HG03439 (cell line): ENCODE measurements around the gene MRNIP.

Experiments
- ATAC-seq: cut with Tn5 transposase; IDR thresholded peaks from one replicate; pipeline ENCODE4 v1.9.1; 2021; ENCODE audit warnings: mild to moderate bottlenecking, moderate library complexity; ENCODE audit not compliant: unreplicated experiment

Gene MRNIP

DNA sequence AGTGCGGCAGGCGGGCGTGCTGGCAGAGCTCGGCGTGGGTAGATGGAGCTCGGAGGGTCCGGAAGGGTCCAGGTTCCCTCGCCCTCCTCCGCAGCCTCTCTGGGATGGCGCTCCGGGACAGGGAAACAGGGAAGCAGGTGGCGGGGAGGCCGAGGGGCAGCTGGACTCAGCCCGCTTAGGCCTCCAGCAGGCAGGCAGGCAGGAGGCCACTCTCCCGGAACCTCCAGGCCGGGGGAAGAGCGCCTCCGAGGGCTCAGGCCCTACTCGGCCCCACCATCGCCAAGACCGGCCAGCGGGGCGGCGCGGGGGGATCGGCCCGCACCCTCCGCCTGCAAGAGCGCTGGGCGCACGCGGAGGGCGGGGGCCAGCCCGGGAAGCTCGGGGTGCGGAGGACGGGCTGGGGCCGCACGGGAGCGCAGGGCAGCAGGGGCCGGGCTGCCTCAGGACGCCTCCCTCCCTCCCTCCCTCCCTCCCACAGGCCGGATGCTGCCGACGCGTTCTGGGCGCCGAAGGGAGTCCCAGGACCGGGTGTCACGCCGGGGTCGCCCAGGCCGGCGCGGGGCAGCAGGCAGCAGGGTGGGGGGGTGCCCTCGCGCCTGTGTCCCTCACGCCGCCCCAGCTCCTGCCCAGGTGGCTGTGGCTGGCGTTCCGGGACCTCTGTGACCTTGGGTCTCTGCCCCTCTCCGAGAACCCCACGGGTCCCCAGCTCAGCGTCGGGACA is 52.9 kb downstream of the MRNIP start:
- ATAC-seq, result peak; percentile 18

GRCh38 chr5:179805070-179805528 is 53.5 kb downstream of the MRNIP start:
- no peak for ATAC-seq

GRCh38 chr5:179804555-179804947 is 54.1 kb downstream of the MRNIP start:
- no peak for ATAC-seq

DNA sequence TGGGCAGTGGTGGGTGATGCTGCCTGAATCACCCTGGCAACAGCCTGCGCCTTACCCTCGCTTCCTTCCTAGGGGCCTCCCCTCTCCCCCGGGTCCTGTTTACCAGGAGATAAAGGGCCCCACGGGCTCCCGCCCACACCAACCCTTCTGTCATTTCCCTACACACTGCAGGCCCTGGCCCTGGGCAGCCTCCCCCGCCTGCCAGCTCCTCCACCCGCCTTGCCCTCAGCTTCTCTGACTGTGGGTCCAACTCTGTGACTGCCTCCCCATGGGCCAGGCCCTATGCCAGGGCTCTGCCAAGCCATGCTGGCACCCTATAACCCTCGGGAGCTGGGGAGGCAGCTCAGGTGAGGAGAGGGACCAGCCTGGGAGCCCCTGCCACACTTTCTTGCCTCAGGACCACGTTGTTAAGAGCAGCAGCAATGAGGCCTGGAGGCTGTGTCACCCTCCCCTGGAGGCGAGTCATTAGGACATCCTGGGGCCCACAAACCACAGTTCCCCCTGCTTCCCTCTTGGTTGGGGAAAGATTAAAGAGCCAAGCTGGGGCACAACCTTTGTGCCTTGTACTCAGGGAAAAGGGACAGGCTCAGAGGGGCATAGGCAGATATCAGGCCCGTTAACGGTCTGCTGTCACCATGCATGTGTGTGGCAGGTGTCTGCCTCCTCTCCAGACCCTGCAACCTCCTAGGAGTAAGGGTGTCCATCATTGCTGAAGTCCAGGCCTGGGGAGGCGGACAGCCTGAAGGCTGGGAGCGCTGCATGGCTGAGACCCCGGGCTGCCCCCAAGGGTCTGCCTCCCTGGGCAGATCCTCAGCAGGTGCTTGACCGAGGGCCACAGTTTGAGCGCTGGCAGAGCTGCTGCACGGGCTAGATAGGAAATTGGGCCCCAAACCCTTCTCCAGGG is 54.7 kb downstream of the MRNIP start:
- ATAC-seq, result no peak

GRCh38 chr5:179802950-179803562 is 55.6 kb downstream of the MRNIP start:
- no peak for ATAC-seq

- ATAC-seq, result no peak
Measured at GRCh38 chr5:179802207-179802883, 56.3 kb downstream of the MRNIP start.

DNA sequence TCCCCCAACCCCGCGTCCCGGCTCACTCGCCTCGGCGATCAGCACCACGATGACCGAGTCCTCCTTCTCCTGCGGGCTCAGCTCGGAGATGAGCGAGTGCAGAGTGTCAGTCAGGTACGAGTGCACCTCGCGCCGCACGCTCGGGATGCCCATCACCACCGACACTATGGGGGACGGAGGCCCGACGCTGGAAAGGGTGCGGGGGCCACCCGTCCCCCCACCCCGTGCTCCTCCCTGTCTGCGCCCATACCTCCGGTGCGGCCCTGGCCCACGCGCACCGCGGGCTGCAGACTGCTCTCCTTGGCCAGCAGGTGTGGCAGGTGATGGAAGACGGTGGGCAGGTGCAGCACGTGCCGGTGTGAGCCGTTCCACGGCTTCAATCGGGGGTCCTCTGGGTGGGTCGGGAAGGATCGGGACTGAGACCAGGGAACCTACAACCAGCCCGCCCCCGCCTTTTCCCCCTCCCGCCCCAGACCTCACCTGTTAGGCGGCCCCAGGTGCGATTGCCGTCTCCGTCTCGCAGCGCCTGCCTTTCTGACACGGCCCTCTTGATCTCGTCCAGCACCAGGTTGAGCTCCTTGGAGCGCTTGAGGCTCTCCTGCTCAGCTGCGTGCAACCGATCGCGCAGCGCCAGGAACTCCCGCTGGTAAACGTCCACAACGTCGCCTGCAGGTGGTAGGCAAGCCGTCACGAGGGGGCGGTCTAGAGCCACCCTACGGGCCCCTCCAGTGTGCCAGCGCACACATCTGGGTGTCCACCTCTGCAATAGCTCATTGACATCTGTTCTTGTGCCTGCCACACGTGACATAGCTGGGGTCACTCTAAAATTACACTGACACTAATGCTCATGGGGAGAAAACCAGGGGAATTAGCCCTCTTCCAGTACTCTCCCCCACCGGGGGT is 57.1 kb downstream of the MRNIP start:
- ATAC-seq, result peak; percentile 42

DNA sequence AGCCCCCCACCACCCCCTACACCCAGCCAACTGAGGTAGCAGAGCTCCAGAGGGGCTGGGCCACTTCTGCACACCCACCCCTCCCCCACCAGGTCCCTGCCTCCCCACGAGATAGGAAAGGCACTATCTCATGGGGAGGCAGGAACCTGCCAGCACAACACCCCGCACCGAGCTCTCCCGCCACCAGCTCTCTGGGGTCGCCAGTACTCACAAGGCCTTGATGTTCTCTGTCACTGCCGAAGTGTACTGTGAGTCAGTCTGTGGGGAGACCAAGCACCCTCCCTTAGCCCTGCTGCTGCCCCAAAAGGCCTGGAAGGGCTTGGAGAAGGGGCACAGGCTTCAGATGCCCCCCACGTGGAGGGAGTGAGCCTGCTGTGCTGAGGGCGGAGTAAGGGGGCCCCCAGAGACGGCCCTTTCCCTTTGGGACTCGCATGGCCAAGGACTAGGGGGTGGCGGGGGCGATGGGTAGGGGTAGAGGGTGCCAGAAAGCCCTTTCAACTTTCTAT is 57.9 kb downstream of the MRNIP start:
- no peak for ATAC-seq

DNA sequence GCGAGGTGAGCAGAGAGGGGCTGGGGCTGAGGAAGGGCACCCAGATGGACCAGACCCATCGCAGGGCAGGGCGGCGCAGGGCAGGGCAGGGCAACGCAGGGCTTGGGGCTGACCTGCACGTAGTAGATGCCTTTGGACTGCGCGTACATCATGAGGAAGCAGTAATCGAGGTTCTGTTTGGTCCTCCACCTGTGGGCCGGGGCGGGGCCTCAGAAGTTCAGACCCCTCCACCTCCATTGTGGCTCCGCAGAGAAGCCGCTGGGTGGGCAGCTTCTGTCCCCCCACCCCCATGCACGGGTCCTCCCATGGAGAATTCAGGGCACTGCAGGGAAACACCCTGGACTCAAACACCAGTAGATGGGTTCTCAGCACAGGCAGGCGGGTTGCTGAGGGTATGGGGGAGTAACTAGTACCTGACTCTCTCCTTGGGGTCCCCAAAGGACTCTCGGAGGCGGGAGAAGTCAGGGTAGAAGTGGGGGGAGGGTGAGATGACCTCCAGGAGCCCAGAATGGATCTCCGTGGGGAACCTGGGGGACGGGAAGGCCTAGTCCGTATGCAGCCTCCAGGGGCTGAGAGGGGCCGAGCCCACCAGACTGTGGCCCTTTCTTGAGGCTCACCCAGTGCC is 58.4 kb downstream of the MRNIP start:
- ATAC-seq, result no peak

GRCh38 chr5:179799644-179799973 is 59.0 kb downstream of the MRNIP start:
- no peak for ATAC-seq

GRCh38 chr5:179798771-179799643 is 59.6 kb downstream of the MRNIP start:
- no peak for ATAC-seq

DNA sequence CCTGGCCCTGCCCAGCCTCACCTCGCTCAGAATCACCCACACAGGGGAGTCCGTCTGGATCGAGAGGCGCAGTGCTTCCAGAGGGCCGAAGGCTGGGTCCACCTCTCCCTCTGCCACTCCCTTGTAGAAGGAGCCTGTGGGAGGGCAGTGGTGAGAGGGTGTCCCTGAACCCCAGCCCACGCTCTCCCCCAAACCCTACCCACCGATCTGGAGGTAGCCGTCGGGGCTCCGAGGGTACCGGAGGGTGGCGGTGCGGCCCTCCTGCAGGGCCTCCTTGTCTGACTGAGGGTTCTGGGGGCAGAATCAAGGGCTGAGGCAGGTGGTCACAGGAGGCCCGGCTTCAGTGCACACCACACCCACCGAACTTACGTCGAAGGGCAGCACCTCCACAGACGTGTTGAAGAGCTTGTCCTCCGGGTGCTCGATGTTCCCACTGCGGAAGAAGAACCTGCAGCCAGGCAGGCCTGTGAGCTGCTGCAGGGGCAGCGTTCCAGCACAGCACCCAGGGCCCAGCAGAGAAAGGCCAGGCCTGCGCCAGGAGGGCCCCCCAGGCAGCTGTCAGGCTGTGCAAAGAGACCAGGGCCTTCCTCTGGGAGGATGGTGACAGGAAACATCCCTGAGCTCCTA is 60.4 kb downstream of the MRNIP start:
- no peak for ATAC-seq

DNA sequence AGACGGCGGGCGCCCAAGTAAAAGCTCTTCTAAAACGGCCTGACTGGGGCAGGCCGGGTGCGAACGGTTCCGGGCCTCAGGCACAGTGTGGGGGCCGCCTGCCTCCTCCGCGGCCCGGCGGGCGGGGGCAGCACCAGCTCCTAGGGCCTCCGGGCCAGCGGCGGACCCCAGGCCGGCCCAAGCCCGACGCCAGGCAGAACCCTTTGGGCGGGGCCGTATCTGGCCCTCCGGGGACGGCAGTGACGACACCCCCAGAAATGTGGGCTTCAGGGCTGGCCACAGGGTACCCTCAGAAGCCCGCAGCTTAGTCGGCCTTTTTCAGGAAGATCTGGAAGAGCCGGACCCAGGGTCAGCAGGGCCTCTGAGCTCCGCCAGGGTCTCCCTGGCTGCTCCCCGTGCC is 60.9 kb downstream of the MRNIP start:
- ATAC-seq, result no peak

DNA sequence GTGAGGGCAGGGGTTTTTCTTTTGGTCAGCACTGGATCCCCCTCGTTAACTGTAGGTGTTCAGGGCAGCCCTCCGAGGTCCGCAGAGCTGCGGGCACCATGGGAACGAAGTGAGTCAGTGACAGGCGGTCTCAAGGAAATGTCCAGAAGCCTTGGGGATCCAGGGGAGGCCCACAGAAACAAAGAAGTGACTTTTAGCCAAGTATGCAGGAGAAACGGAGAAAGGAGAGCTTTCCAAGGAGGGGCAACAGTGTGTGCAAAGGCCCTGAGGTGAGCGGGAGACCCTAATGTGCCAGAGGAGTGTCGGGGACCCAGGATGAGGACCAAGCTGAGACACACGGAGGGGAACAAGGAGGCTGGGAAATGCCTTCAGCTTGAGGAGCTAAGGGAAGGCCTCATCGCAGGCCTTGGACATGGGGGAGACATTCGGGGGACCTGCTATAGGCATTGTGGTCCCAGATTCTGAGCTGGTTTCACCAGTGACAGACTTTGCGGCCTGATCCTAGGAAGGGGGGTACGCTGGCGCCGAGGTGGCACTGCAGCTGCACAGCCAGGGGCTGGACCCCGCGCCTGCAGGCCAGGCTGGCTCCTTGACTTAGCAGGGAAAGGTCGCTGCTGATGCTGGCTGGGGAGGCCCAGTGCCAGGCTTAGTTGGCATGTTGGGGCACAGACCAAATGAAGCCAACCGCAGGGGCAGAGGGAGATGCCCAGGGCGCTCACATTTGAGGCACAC is 61.6 kb downstream of the MRNIP start:
- ATAC-seq, result no peak

DNA sequence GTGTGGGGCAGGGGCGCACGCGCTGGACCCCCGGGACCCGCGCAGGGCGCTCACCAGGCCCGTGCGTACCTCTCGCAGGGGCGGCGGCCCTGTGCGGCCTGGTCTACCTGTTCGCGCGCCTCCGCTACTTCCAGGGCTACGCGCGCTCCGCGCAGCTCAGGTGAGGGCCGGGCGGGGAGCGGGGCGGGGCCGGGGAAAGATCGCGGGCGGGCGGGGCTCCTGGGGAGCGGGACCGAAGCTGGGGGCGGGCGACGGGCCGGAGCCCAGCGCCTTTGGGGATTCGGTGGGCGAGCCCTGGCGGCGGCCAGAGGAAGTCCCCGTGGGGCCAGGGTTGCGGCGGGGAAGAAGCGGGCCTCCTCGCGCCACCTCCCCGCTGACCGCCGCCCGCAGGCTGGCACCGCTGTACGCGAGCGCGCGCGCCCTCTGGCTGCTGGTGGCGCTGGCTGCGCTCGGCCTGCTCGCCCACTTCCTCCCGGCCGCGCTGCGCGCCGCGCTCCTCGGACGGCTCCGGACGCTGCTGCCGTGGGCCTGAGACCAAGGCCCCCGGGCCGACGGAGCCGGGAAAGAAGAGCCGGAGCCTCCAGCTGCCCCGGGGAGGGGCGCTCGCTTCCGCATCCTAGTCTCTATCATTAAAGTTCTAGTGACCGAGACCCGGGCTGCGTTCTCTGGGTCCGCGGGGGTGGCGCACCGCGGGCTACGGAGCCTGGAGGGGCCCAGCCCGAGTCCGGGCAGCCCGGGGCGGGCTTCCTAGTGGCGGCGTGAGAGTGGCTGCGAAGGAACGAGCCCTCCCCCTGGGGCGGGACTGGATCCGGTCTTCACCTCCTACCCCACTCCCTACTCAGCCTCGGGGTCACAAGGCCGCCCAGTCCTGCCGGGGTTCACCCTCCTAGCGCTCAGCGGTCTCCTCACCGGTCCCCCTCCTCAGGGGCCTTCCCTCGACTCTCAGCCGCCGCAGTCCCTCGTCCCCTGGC is 62.5 kb downstream of the MRNIP start:
- peak; percentile 79 for ATAC-seq
